ENCODE results near the gene FOXK1.

DNA sequence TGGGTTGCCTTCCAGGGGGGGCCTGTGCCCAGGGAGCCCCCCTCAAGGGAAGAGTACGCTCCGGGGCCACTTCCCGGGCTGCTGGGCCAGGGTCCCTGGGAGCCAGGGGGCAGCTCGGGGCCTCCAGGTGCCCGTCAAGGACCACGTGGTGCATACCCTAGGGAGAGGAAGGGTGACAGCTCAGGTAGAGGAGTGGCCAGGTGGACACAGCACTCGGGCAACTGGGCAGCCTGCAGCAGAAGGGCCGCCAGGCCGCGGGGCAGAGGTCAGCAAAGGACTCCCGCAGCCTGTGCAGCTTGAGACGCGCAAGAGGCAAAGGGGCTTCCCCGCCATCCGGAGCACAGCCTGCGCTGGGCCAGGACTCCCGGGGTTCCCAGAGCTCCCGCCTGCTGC, 119.7 kb downstream of the FOXK1 start:
- TF ChIP-seq POLR2A (IDR thresholded peaks at IDR 0.05; ENCODE audit: low read depth, low read length) (no peak), POLR2AphosphoS5 (IDR thresholded peaks at IDR 0.05; ENCODE audit: low read depth, low read length) (no peak), TAF1 (IDR thresholded peaks at IDR 0.05; ENCODE audit: borderline replicate concordance, low read depth, low read length) (no peak)
